ENCODE data around the gene PKMYT1. TPM values are rescaled to one million over a fixed set of nuclear protein-coding genes. Genes with fewer than 3 reads are reported as not detected.

Gene PKMYT1
- total RNA-seq, 2 donors from 2014 or later = 0.97 to 2.9 TPM

- intact Hi-C loops (cut with DNase I) = no loop called here
- ATAC-seq = peak; percentile 41 to 42
- DNase-seq = peak; percentile 81
Observed at GRCh38 chr16:3020604-3021448, 40.6 kb upstream of the PKMYT1 start.

DNA sequence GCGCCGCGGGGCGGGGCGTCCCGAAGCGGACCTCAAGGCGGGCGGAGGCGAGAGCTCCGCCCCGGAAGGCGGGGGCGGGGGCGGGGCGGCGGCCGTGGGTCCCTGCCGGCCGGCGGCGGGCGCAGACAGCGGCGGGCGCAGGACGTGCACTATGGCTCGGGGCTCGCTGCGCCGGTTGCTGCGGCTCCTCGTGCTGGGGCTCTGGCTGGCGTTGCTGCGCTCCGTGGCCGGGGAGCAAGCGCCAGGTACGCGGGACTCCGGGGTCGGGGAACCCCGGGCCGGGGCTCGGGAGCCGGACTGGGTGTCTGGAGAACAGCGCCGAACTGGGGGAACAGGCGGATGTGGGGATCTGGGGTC lies 40.0 kb upstream of the PKMYT1 start, which contains the start of gene TNFRSF12A:
Gene TNFRSF12A (plus strand): TSS at position 122 of the 357 bp plus-strand sequence. CDS start 30 bp downstream, at position 152.
- intact Hi-C loops (cut with DNase I) = no loop called here
- peak; percentile 84 for DNase-seq
- peak; percentile 22 to 54 for ATAC-seq

DNA sequence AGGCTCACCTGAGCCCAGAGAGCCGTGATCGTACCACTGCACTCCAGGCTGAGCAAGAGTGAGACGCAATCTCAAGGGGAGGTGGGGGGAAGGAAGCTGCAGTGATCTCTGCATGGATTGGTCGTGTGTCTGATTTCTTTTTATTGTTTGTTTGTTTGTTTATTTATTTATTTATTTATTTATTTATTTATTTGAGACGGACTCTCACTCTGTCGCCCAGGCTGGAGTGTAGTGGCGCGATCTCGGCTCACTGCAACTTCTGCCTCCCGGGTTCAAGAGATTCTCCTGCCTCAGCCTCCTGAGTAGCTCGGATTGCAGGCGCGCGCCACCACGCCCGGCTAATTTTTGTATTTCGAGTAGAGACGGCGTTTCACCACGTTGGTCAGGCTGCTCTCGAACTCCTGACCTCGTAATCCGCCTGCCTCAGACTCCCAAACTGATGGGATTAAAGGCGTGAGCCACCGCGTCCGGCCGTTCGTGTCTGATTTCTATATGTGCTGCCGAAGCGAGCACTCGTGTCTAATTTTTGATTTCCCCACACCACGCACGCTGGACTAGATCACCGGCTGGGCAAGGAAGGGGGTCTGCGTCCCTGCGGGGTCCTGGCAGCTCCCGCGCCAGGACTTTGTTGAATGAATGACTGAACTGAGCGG lies 39.5 kb upstream of the PKMYT1 start:
- intact Hi-C loops (cut with DNase I) = no loop called here
- no peak for ATAC-seq
- DNase-seq = no peak

DNA sequence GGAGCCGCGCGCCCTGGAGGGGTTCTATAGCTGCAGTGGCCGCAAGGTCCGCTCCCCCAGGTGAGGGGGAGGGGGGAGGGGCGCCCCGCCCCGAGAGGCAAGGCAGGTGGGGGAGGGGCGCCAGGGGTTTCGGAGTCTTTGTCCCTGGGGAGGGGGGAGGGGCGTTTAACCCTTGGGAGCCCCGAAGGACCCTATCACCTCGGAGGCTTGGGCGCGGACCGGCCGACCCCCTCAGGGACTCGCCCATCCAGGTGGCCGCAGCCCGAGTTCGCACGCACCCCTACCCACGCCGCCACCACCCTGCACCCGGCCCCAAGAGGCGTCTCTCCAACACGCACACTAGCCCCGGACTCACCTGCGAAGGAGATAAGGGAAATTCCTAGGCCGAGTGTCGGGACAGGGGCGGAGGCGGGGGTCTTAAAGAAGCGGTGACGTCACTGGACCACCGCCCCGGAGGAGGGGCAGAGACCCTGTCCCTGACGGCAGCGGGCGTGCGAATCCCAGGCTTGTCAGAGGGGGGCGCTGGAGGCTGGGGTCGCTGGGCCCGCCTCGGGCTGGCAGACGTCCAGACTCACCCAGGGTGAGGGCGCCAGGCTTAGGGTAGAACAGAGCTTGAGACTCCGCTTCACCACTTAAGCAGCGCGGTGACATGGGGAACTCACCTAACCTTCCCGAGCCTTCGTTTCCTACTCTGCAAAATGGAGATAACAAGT lies 37.7 kb upstream of the PKMYT1 start, which contains the start of gene CLDN6:
Gene CLDN6 (minus strand): TSS at position 390 of the 713 bp plus-strand sequence. CDS start 2,162 bp downstream, outside the sequence.
- intact Hi-C loops (cut with DNase I) = no loop called here
- ATAC-seq = no peak
- no peak for DNase-seq

- ATAC-seq = no peak
- intact Hi-C loops (cut with DNase I) = no loop called here
- no peak for DNase-seq
Observed at GRCh38 chr16:3017344-3017743, 37.1 kb upstream of the PKMYT1 start.

DNA sequence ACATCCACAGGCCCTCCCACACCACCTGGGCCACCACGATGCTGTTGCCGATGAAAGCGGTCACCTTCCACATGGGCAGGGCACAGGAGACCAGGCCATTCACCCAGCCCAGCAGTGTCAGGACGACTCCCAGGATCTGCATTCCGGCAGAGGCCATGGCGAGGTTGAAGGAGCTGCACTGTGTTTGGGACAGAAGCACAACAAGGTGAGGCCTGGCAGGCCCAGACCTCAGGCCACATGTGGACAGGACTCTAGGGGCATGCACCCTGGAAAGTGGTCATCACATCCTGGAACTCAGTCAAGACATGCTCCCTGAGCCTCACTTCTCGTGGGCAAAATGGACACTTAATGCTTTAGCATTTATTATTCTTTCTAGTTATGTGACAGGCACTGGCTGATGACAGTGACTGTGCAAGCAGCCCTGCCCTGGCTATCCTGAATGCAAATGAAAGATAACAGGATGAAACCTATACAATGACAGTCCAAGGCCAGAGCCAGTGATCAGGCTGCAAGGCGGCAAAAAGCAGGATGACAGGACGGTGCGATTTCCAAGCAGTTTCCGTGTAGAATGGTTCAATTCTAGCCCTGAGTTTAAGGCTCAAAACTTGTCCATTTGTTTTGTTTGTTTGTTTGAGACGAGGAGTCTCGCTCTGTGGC lies 35.7 kb upstream of the PKMYT1 start:
- ATAC-seq (no peak), DNase-seq (no peak)
- intact Hi-C loops (cut with DNase I) = no loop called here

DNA sequence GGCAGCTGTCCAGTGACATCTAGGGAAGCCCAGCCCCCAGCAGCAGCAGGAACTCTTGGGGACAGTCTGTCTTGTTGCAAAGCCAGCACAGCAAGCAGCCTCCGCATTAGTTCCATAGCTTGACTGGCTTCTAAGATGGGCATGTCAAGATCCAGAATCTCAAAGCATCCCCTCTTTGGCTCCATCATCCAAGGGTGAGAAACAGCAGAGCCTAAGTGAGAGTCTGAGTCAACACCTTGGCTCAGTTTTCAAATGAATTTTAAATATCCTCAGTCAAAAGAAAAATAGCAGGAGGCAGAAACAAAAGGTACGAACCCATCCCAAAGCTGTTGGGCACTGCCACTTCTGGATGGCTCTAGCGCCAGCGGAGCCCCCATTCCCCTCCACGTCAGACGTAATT lies 34.7 kb upstream of the PKMYT1 start:
- DNase-seq = no peak
- intact Hi-C loops (cut with DNase I) = no loop called here
- ATAC-seq = no peak

DNA sequence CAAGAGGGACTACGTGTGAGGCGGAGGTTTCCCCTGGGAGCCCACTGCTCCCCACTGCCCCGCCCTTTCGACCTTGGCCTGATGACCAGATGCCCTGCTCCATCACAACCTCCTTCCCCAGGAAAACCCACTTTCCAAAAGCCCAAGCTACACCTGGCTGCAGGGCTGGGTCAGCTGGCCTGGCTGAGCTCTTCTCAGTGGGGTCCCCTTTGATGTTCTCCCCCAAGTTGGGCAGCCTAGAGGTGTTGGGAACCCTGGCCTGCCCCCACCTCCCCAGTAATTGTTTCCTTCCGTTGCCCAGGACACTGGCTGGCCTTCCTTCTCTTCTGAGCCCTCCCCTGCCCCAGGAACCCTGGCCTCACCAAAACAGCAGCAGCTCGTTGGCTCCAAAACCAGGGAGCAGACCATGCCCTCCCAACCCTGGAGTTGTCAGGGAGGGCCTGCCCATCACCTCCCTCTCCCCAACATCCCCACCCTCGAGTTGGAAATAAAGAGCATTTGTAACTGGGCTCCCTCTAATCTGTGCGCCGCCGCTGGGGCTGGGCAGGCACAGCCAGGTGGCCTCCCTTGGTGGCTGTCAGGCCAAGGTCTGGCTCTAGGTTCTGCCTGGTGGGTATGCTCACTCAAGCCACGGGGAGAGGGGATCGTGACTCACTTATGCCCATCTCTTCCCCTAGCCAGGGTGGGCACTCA lies 33.9 kb upstream of the PKMYT1 start:
- intact Hi-C loops (cut with DNase I) = no loop called here
- no peak for ATAC-seq

DNA sequence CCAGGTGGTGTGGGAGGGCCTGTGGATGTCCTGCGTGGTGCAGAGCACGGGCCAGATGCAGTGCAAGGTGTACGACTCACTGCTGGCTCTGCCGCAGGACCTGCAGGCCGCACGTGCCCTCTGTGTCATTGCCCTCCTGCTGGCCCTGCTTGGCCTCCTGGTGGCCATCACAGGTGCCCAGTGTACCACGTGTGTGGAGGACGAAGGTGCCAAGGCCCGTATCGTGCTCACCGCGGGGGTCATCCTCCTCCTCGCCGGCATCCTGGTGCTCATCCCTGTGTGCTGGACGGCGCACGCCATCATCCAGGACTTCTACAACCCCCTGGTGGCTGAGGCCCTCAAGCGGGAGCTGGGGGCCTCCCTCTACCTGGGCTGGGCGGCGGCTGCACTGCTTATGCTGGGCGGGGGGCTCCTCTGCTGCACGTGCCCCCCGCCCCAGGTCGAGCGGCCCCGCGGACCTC lies 33.3 kb upstream of the PKMYT1 start:
- intact Hi-C loops (cut with DNase I) = no loop called here
- DNase-seq (no peak), ATAC-seq (no peak)

More for the DNA sequence above, 33.9 kb upstream of the PKMYT1 start:
- no peak for DNase-seq

- ATAC-seq (no peak), DNase-seq (no peak)
- intact Hi-C loops (cut with DNase I) = no loop called here
Observed at GRCh38 chr16:3012828-3013420, 32.7 kb upstream of the PKMYT1 start, which contains the start of gene CLDN9. TSS of gene CLDN9 (plus strand) at chr16:3012923. CDS start at chr16:3013363, 440 bp downstream.

DNA sequence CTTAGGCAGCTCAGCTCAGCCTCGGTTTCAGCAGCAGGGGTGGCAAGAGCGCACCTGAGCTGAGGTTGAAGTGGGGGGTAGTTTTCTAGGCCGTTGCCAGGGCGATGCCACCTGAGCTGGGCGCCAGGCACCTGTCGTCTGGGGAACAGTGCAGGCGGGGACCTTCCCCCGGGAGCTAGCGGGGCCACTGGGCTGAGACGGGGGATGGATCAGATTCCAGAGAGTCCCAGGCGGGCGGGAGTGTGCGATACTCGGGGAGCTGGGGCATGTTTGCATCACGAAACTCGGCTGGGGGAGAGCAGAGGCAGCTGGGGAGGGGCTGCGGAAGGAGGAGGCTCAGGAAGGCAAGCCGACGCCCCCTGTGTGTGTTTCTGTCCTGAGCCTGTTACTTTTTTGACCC lies 32.0 kb upstream of the PKMYT1 start:
- intact Hi-C loops (cut with DNase I) = no loop called here
- DNase-seq (no peak), ATAC-seq (no peak)

DNA sequence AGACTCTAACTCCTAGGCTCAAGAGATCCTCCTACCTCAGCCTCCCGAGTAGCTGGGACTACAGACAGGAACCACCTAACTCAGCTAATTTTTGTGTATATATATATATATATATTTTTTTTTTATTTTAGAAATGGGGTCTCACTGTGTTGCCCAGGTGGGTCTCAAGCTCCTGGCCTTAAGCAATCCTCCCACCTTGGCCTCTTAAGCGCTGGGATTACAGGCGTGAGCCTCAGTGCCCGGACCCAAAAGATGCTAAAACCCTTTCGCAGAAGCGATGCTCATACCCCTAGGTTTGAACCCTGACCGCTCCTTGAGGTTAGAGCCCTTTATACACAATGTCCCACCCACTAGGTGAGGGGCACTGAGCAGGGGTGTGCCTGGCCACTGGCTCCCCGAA lies 30.3 kb upstream of the PKMYT1 start:
- intact Hi-C loops (cut with DNase I) = no loop called here
- ATAC-seq = no peak
- no peak for DNase-seq

GRCh38 chr16:3009568-3010390 lies 29.5 kb upstream of the PKMYT1 start:
- no peak for DNase-seq
- intact Hi-C loops (cut with DNase I) = no loop called here
- no peak for ATAC-seq

- DNase-seq (no peak), ATAC-seq (no peak)
- intact Hi-C loops (cut with DNase I) = no loop called here
Observed at GRCh38 chr16:3008690-3009037, 28.4 kb upstream of the PKMYT1 start.

- DNase-seq (no peak), ATAC-seq (no peak)
- intact Hi-C loops (cut with DNase I) = no loop called here
Observed at GRCh38 chr16:3007957-3008689, 27.9 kb upstream of the PKMYT1 start.

DNA sequence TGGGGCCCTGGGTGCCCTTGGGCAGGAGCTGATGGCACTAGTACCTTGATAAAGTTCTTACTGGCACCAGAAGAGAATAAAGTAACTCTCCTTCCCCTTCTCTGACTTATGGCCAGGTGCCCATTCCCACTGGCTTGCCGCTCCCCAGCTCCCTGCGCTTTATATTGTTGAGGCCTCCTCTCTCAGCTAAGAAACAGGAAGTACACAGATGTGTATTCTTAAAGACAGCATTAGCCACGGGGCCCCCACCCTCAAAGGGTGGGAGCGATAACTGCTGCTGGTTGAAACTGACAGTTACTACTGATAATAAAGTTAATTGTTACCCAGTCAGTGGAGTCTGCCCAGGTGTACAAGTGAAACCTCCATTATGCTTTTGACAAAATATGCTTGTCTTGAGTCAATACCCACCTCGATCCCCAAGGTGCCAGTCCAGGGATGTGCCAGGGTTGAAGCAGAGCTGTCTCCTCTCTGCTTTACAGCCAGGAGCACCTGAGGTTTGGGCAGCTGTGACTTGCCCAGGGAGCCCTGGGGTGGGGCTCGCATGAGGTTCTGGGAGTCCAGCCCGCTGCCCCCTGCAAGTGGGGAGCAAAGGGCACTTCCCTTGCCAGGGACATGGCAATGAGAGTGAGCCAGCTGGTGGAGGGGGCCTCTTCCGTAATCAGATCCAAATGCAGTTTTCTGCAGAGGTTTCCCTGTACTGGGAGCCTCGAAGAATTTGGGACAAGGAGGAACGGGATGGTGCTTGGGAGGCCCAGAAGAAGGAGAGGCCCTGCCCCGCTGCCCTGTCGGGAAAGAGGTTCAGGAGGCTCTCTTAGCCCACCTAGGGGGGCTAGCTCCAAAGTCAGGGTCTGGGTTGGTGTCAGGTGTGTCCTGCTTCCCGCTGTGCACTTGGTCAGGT lies 27.1 kb upstream of the PKMYT1 start:
- ATAC-seq (no peak), DNase-seq (no peak)
- intact Hi-C loops (cut with DNase I) = no loop called here
